ENCODE results near the gene SYNDIG1. TPM values are rescaled to one million over a fixed set of nuclear protein-coding genes. Genes with fewer than 3 reads are reported as not detected.

The SYNDIG1 gene
- total RNA-seq, 1 experiment from 2014 or later: not detected

DNA sequence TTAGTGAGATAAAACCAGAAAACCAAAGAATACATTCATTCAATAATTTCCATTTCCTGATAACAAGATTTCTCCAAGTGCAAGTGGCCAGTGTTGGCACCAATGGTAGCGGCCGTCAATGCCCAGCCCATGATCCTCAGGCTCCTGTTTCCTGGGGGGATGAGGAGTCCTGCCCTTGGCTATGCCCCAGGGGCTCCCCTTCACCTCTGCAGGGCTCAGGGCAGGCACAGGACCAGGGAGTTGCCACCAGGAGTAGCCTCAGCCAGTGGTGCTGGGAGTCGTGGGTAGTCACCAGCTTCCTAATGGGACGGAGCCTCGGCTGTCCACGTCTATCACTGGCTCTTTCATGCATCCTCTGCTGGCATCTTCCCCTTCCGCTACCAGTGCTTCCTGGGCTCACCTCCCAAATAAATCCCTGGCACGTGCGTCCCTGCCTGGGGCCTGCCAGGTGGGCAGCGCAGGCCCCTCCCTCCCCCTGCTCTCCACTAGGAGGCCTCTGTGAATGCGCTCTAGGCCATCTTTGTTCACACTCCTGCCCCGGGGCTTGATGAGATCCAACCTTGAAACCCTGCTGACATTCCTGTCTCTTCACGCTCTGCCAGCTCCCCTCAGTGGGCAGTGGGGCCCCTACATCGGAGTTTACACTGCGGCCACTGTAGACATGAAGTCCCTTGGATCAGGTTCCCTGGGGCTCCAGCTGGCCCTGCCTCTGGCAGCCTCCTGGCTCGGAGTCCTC is 215.7 kb downstream of the SYNDIG1 start:
- ATAC-seq (no peak), DNase-seq (no peak)
- ChIA-PET POLR2A (ENCODE audit: unreplicated experiment) (no interaction called here), CTCF (no interaction called here)
- no peaks in the 10 kb centered on the region for H4K20me1 ChIP-seq (ENCODE audit: low read length)
- H3K4me1 ChIP-seq (ENCODE audit: insufficient read depth, low read length): no peaks in the 10 kb centered on the region
- no peaks in the 10 kb centered on the region for H3K9me3 ChIP-seq (ENCODE audit: low read length)
- no peak overlapping the region for H3K9ac ChIP-seq (ENCODE audit: low read length)
- no peak overlapping the region for H3K4me3 ChIP-seq (ENCODE audit: low read length)
- no peak overlapping the region for H3K27ac ChIP-seq (ENCODE audit: low read length)
- H3F3A ChIP-seq (ENCODE audit: low read length, unreplicated experiment): no peaks in the 10 kb centered on the region
- H3K4me2 ChIP-seq (ENCODE audit: low read length): no peak overlapping the region
- no peaks in the 10 kb centered on the region for H3K79me2 ChIP-seq (ENCODE audit: low read length)
- TF ChIP-seq, protein P1, sequence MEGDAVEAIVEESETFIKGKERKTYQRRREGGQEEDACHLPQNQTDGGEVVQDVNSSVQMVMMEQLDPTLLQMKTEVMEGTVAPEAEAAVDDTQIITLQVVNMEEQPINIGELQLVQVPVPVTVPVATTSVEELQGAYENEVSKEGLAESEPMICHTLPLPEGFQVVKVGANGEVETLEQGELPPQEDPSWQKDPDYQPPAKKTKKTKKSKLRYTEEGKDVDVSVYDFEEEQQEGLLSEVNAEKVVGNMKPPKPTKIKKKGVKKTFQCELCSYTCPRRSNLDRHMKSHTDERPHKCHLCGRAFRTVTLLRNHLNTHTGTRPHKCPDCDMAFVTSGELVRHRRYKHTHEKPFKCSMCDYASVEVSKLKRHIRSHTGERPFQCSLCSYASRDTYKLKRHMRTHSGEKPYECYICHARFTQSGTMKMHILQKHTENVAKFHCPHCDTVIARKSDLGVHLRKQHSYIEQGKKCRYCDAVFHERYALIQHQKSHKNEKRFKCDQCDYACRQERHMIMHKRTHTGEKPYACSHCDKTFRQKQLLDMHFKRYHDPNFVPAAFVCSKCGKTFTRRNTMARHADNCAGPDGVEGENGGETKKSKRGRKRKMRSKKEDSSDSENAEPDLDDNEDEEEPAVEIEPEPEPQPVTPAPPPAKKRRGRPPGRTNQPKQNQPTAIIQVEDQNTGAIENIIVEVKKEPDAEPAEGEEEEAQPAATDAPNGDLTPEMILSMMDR (conservative IDR thresholded peaks at IDR 0.05; ENCODE audit: low read depth, low read length): no peak; the same call in 1 of the 2 replicates
- TF ChIP-seq EZH2phosphoT487 (IDR thresholded peaks at IDR 0.05; ENCODE audit: borderline replicate concordance, low read length): no peak
- TF ChIP-seq EZH2 (IDR thresholded peaks at IDR 0.05; ENCODE audit: low read length, unreplicated experiment): no peak
- BruUV-seq (replicated peaks): no TSS peak
- H3K9me2 ChIP-seq (replicated peaks; ENCODE audit: low read length): no peaks in the 10 kb centered on the region; the same call in 1 of the 2 replicates
- H3K36me3 ChIP-seq (ENCODE audit: low read depth, low read length): no peaks in the 10 kb centered on the region
- intact Hi-C loops (cut with micrococcal nuclease): no loop called here
- H3K27me3 ChIP-seq (ENCODE audit: low read length): peaks cover 32% of the 10 kb centered on the region
- H2AFZ ChIP-seq (ENCODE audit: low read length): no peak overlapping the region

DNA sequence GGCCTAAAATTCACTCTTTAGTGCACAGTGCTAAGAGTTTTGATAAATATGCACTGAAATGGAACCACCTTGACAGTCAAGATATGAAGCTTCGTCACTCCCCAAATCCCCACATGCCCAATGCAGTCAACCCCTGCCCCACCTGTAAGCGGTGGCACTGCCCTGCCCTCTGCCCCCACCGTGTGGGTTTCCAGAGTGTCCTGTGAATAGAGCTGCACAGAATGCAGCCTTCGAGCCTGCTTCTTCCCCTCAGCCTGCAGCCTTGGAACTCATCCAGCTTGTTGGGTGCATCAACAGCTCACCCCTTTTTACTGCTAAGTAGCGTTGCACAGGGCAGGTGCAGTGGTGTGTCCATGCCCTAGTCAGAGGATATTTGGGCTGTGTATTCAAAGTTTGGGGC is 216.3 kb downstream of the SYNDIG1 start:
- ChIA-PET CTCF (no interaction called here), POLR2A (ENCODE audit: unreplicated experiment) (no interaction called here)
- no peak for ATAC-seq
- H3K9me3 ChIP-seq (ENCODE audit: low read length): no peaks in the 10 kb centered on the region
- no peak overlapping the region for H2AFZ ChIP-seq (ENCODE audit: low read length)
- H3K4me2 ChIP-seq (ENCODE audit: low read length): no peak overlapping the region
- H3K27ac ChIP-seq (ENCODE audit: low read length): no peak overlapping the region
- no peak for TF ChIP-seq EZH2phosphoT487 (IDR thresholded peaks at IDR 0.05; ENCODE audit: borderline replicate concordance, low read length)
- TF ChIP-seq, protein P1 (conservative IDR thresholded peaks at IDR 0.05; ENCODE audit: low read depth, low read length): no peak
- no peak for TF ChIP-seq EZH2 (IDR thresholded peaks at IDR 0.05; ENCODE audit: low read length, unreplicated experiment)
- DNase-seq: no peak
- H3K79me2 ChIP-seq (ENCODE audit: low read length): no peaks in the 10 kb centered on the region
- no peaks in the 10 kb centered on the region; the same call in 1 of the 2 replicates for H3K9me2 ChIP-seq (replicated peaks; ENCODE audit: low read length)
- H3K4me1 ChIP-seq (ENCODE audit: insufficient read depth, low read length): no peaks in the 10 kb centered on the region
- H3K9ac ChIP-seq (ENCODE audit: low read length): no peak overlapping the region
- intact Hi-C loops (cut with micrococcal nuclease): no loop called here
- H4K20me1 ChIP-seq (ENCODE audit: low read length): no peaks in the 10 kb centered on the region
- H3F3A ChIP-seq (ENCODE audit: low read length, unreplicated experiment): no peaks in the 10 kb centered on the region
- H3K36me3 ChIP-seq (ENCODE audit: low read depth, low read length): no peaks in the 10 kb centered on the region
- H3K27me3 ChIP-seq (ENCODE audit: low read length): peaks cover 38% of the 10 kb centered on the region
- BruUV-seq (replicated peaks): no TSS peak
- H3K4me3 ChIP-seq (ENCODE audit: low read length): no peak overlapping the region

DNA sequence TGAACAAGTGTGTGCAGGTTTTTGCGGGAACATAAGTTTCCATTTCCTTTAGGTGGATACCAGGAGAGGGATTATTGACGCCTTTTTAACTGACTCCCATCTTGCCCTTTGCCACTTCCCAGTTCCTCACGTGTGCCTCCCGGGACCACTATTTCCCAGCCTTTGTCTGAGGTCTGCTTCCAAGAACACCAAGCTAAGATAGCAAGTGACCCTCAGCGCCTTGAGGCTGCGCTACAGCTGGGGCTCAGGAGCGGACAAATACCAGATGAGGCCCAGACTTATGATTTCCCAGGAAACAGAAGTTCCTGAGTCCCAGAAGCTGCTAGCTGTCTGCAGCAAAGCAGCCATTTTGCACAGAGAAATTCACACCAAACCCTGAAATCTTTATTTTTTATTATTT is 216.7 kb downstream of the SYNDIG1 start:
- ATAC-seq: no peak
- no TSS peak for BruUV-seq (replicated peaks)

More for the DNA sequence above, 216.7 kb downstream of the SYNDIG1 start:
- Histone ChIP-seq H3F3A (ENCODE audit: low read length, unreplicated experiment) (no peaks in the 10 kb centered on the region), H3K79me2 (ENCODE audit: low read length) (no peaks in the 10 kb centered on the region), H3K4me3 (ENCODE audit: low read length) (no peak overlapping the region), H3K27me3 (ENCODE audit: low read length) (peaks cover 40% of the 10 kb centered on the region), H2AFZ (ENCODE audit: low read length) (no peak overlapping the region), H3K4me2 (ENCODE audit: low read length) (no peak overlapping the region), H3K4me1 (ENCODE audit: insufficient read depth, low read length) (no peaks in the 10 kb centered on the region), H3K9me3 (ENCODE audit: low read length) (no peaks in the 10 kb centered on the region), H4K20me1 (ENCODE audit: low read length) (no peaks in the 10 kb centered on the region), H3K9me2 (replicated peaks; ENCODE audit: low read length) (no peaks in the 10 kb centered on the region; the same call in 1 of the 2 replicates), H3K36me3 (ENCODE audit: low read depth, low read length) (no peaks in the 10 kb centered on the region), H3K9ac (ENCODE audit: low read length) (no peak overlapping the region), H3K27ac (ENCODE audit: low read length) (no peak overlapping the region)
- TF ChIP-seq EZH2phosphoT487 (IDR thresholded peaks at IDR 0.05; ENCODE audit: borderline replicate concordance, low read length) (no peak), EZH2 (IDR thresholded peaks at IDR 0.05; ENCODE audit: low read length, unreplicated experiment) (no peak)
- TF ChIP-seq, protein P1 (conservative IDR thresholded peaks at IDR 0.05; ENCODE audit: low read depth, low read length): no peak
- ChIA-PET POLR2A (ENCODE audit: unreplicated experiment) (no interaction called here), CTCF (no interaction called here)
- intact Hi-C loops (cut with micrococcal nuclease): no loop called here
- DNase-seq: no peak

Data from PC-3 (cell line).